H9 (cell line): Measurements from ENCODE around the gene NCKAP5. TPM values are rescaled to one million over a fixed set of nuclear protein-coding genes. Genes with fewer than 3 reads are reported as not detected.

ENCODE experiments used
- DNase-seq: peaks from one replicate; pipeline ENCODE4 v3.0.0-alpha.2; 2017
- H2AFZ ChIP-seq: one replicate; pipeline ENCODE4 v1.6.1; 2013; ENCODE audit warnings: mild to moderate bottlenecking, low read length, control low read depth, moderate library complexity
- H2AK5ac ChIP-seq: 2 replicates; pipeline ENCODE4 v1.6.1; 2013; ENCODE audit warnings: low read length, control low read depth, mixed read lengths; ENCODE audit not compliant: insufficient read length
- H2BK120ac ChIP-seq: one replicate; pipeline ENCODE4 v1.6.1; 2013; ENCODE audit warnings: low read depth, mild to moderate bottlenecking, low read length, control low read depth, inconsistent platforms; ENCODE audit not compliant: poor library complexity, severe bottlenecking
- H2BK12ac ChIP-seq: 2 replicates; pipeline ENCODE4 v1.6.1; 2013; ENCODE audit warnings: low read length, control low read depth, mixed read lengths, low read depth; ENCODE audit not compliant: insufficient read length
- H2BK15ac ChIP-seq: 2 replicates; pipeline ENCODE4 v1.6.1; 2013; ENCODE audit warnings: low read depth, low read length, control low read depth
- H2BK20ac ChIP-seq: one replicate; pipeline ENCODE4 v1.6.1; 2013; ENCODE audit warnings: low read depth, mild to moderate bottlenecking, low read length, control low read depth, inconsistent platforms; ENCODE audit not compliant: poor library complexity, severe bottlenecking
- H2BK5ac ChIP-seq: 2 replicates; pipeline ENCODE4 v1.6.1; 2013; ENCODE audit warnings: low read length, control low read depth, mixed read lengths; ENCODE audit not compliant: insufficient read length
- H3K14ac ChIP-seq: 2 replicates; pipeline ENCODE4 v1.6.1; 2013; ENCODE audit warnings: low read length, control low read depth; ENCODE audit not compliant: insufficient read depth
- H3K18ac ChIP-seq: 2 replicates; pipeline ENCODE4 v1.6.1; 2013; ENCODE audit warnings: low read depth, mild to moderate bottlenecking, mixed read lengths, low read length, control low read depth; ENCODE audit not compliant: insufficient read length
- H3K23ac ChIP-seq: 2 replicates; pipeline ENCODE4 v1.6.1; 2013; ENCODE audit warnings: low read length, control low read depth, mixed read lengths, low read depth; ENCODE audit not compliant: insufficient read length
- H3K23me2 ChIP-seq: 2 replicates; pipeline ENCODE4 v1.6.1; 2013; ENCODE audit warnings: low read depth, mild to moderate bottlenecking, mixed read lengths, low read length, control low read depth; ENCODE audit not compliant: insufficient read length, poor library complexity, severe bottlenecking
- H3K27ac ChIP-seq: 2 replicates; pipeline ENCODE4 v1.5.1; 2013; ENCODE audit warnings: low read length, control low read depth, mixed read lengths, low read depth; ENCODE audit not compliant: insufficient read length
- H3K27me3 ChIP-seq: 2 replicates; pipeline ENCODE4 v1.6.1; 2013; ENCODE audit warnings: low read length, control low read depth, inconsistent platforms; ENCODE audit not compliant: insufficient read depth
- H3K4ac ChIP-seq: 2 replicates; pipeline ENCODE4 v1.6.1; 2013; ENCODE audit warnings: low read depth, mild to moderate bottlenecking, control low read depth, inconsistent platforms, low read length, moderate library complexity
- H3K4me1 ChIP-seq: 2 replicates; pipeline ENCODE4 v1.6.1; 2013; ENCODE audit warnings: low read length, control low read depth, inconsistent platforms; ENCODE audit not compliant: insufficient read depth
- H3K4me2 ChIP-seq: 2 replicates; pipeline ENCODE4 v1.6.1; 2013; ENCODE audit warnings: low read length, control low read depth, mixed read lengths; ENCODE audit not compliant: insufficient read length, insufficient read depth
- H3K56ac ChIP-seq: 2 replicates; pipeline ENCODE4 v1.6.1; 2013; ENCODE audit warnings: low read depth, mild to moderate bottlenecking, mixed read lengths, low read length, control low read depth; ENCODE audit not compliant: insufficient read length
- H3K79me1 ChIP-seq: 2 replicates; pipeline ENCODE4 v1.6.1; 2013; ENCODE audit warnings: low read depth, mild to moderate bottlenecking, moderate library complexity, low read length, control low read depth, inconsistent platforms; ENCODE audit not compliant: insufficient read depth, poor library complexity, severe bottlenecking
- H3K79me2 ChIP-seq: 2 replicates; pipeline ENCODE4 v1.6.1; 2013; ENCODE audit warnings: low read length, control low read depth, inconsistent platforms; ENCODE audit not compliant: insufficient read depth
- H3K9ac ChIP-seq: 2 replicates; pipeline ENCODE4 v1.6.1; 2013; ENCODE audit warnings: low read length, control low read depth, mixed read lengths; ENCODE audit not compliant: insufficient read length; ENCODE audit errors: extremely low read depth
- H3K9me3 ChIP-seq: one replicate; pipeline ENCODE4 v1.6.1; 2013; ENCODE audit warnings: low read depth, low read length, inconsistent platforms; ENCODE audit not compliant: control insufficient read depth
- H3T11ph ChIP-seq: one replicate; pipeline ENCODE4 v1.6.1; 2013; ENCODE audit warnings: mild to moderate bottlenecking, low read length, control low read depth, inconsistent platforms
- H4K20me1 ChIP-seq: one replicate; pipeline ENCODE4 v1.6.1; 2013; ENCODE audit not compliant: control insufficient read depth, insufficient read length, insufficient read depth
- H4K5ac ChIP-seq: 2 replicates; pipeline ENCODE4 v1.6.1; 2013; ENCODE audit warnings: low read depth, mild to moderate bottlenecking, mixed read lengths, low read length, control low read depth; ENCODE audit not compliant: insufficient read length
- H4K8ac ChIP-seq: replicated peaks from 2 replicates; pipeline ENCODE4 v1.6.1; 2013; ENCODE audit warnings: low read length, control low read depth, mixed read lengths, low read depth; ENCODE audit not compliant: insufficient read length
- H4K91ac ChIP-seq: 2 replicates; pipeline ENCODE4 v1.6.1; 2013; ENCODE audit warnings: low read depth, mild to moderate bottlenecking, moderate library complexity, mixed read lengths, low read length, control low read depth; ENCODE audit not compliant: insufficient read length
- H3K27ac Mint-ChIP-seq, 3 experiments: 2 replicates in 2 of 3; 3 replicates in 1 of 3; pipeline ENCODE4 v1.8.0; 2020 to 2021; ENCODE audit warnings: mixed read lengths in 3 of 3, mild to moderate bottlenecking in 1 of 3, moderate library complexity in 1 of 3
- H3K27me3 Mint-ChIP-seq: 2 replicates; pipeline ENCODE4 v1.8.0; 2021; ENCODE audit warnings: low read depth, mild to moderate bottlenecking, moderate library complexity, mixed read lengths
- H3K36me3 Mint-ChIP-seq, 3 experiments: 2 replicates in 2 of 3; 3 replicates in 1 of 3; pipeline ENCODE4 v1.8.0; 2020 to 2021; ENCODE audit warnings: low read depth in 3 of 3, mixed read lengths in 3 of 3; ENCODE audit not compliant: insufficient read depth in 1 of 3
- H3K4me1 Mint-ChIP-seq, 2 experiments: 2 replicates each; pipeline ENCODE4 v1.8.0; 2020; ENCODE audit warnings: mixed read lengths in 2 of 2
- H3K4me3 Mint-ChIP-seq, 2 experiments: 2 replicates in 1 of 2; 3 replicates in 1 of 2; pipeline ENCODE4 v1.8.0; 2020 to 2021; ENCODE audit warnings: mild to moderate bottlenecking in 2 of 2, mixed read lengths in 2 of 2, moderate library complexity in 1 of 2
- H3K9me3 Mint-ChIP-seq, 2 experiments: 2 replicates in 1 of 2; 3 replicates in 1 of 2; pipeline ENCODE4 v1.8.0; 2020; ENCODE audit warnings: mild to moderate bottlenecking in 2 of 2, mixed read lengths in 2 of 2, moderate library complexity in 1 of 2
- CTCF ChIP-seq: fragments of 200-600 bp; sonication (generic); conservative IDR thresholded peaks from 3 replicates; pipeline ENCODE4 v1.8.0; 2021; ENCODE audit warnings: antibody characterized with exemption, mild to moderate bottlenecking
- WGBS: extraction: QIAGEN DNeasy Blood & Tissue Kit; methylation state at CpG from one replicate; pipeline ENCODE4 v1.1.7; 2013; ENCODE audit warnings: missing lambda C conversion rate, low lambda C conversion rate, mixed read lengths; ENCODE audit not compliant: insufficient read length; ENCODE audit errors: extremely low coverage; 5-methylcytosine and 5-hydroxymethylcytosine counted together
- total RNA-seq: library from RNA; stranded (reverse); gene quantifications from 2 replicates; pipeline ENCODE4 v1.2.1, GENCODE V29; 2021

NCKAP5 gene
- total RNA-seq, 1 experiment from 2014 or later: 0.26 TPM

GRCh38 chr2:132884292-132884691 lies 684.0 kb downstream of the NCKAP5 start:
- DNase-seq: no peak
- Histone ChIP-seq H3K4me2 (no peak overlapping the region), H3K27ac (no peak overlapping the region), H3K4ac (no peak overlapping the region), H2AK5ac (no peak overlapping the region), H3K27me3 (no peaks in the 10 kb centered on the region), H3K9me3 (no peaks in the 10 kb centered on the region), H3K56ac (no peak overlapping the region), H3K9ac (no peak overlapping the region), H2BK15ac (no peak overlapping the region), H3K4me1 (no peaks in the 10 kb centered on the region), H4K8ac (no peak overlapping the region), H3K23ac (no peak overlapping the region), H3K18ac (no peak overlapping the region), H4K20me1 (no peaks in the 10 kb centered on the region), H2BK120ac (no peak overlapping the region), H2AFZ (no peak overlapping the region), H4K91ac (no peak overlapping the region), H2BK20ac (no peak overlapping the region), H4K5ac (no peak overlapping the region), H3T11ph (no peak overlapping the region), H3K79me2 (no peaks in the 10 kb centered on the region), H2BK5ac (no peak overlapping the region), H3K14ac (no peak overlapping the region), H3K23me2 (no peaks in the 10 kb centered on the region), H2BK12ac (no peak overlapping the region), H3K79me1 (no peaks in the 10 kb centered on the region)
- peaks cover 0 to 6% (median 2%) of the 10 kb centered on the region in 3 experiments; a peak in 3 of 7 replicates for H3K36me3 Mint-ChIP-seq
- no peak overlapping the region for H3K4me3 Mint-ChIP-seq
- no CpG with 5 or more reads among the region's 4 CpGs for WGBS
- no peak for TF ChIP-seq CTCF
- peaks cover 3% of the 10 kb centered on the region for H3K27me3 Mint-ChIP-seq
- H3K9me3 Mint-ChIP-seq: peaks cover 8 to 11% of the 10 kb centered on the region in 2 experiments
- H3K4me1 Mint-ChIP-seq: no peaks in the 10 kb centered on the region
- H3K27ac Mint-ChIP-seq: no peak overlapping the region
